Measurements from ENCODE around the gene FAM111A. TPM values are rescaled to one million over a fixed set of nuclear protein-coding genes. Genes with fewer than 3 reads are reported as not detected.

Gene FAM111A
- total RNA-seq, 1 donor from 2014 or later, result 10.8 TPM

- Mint-ChIP-seq H3K9me3 (ENCODE audit: low read depth) (no peaks in the 10 kb centered on the region), H3K36me3 (ENCODE audit: low read depth) (peaks cover 2% of the 10 kb centered on the region), H3K4me1 (ENCODE audit: low read depth) (peaks cover 15% of the 10 kb centered on the region), H3K27ac (ENCODE audit: unreplicated experiment) (no peak overlapping the region), H3K27me3 (ENCODE audit: low read depth) (peaks cover 14% of the 10 kb centered on the region), H3K4me3 (ENCODE audit: unreplicated experiment) (no peak overlapping the region)
- DNase-seq (ENCODE audit: low spot score), result no peak
- TF ChIP-seq, protein P1, sequence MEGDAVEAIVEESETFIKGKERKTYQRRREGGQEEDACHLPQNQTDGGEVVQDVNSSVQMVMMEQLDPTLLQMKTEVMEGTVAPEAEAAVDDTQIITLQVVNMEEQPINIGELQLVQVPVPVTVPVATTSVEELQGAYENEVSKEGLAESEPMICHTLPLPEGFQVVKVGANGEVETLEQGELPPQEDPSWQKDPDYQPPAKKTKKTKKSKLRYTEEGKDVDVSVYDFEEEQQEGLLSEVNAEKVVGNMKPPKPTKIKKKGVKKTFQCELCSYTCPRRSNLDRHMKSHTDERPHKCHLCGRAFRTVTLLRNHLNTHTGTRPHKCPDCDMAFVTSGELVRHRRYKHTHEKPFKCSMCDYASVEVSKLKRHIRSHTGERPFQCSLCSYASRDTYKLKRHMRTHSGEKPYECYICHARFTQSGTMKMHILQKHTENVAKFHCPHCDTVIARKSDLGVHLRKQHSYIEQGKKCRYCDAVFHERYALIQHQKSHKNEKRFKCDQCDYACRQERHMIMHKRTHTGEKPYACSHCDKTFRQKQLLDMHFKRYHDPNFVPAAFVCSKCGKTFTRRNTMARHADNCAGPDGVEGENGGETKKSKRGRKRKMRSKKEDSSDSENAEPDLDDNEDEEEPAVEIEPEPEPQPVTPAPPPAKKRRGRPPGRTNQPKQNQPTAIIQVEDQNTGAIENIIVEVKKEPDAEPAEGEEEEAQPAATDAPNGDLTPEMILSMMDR (IDR thresholded peaks at IDR 0.05), result no peak
Measured at GRCh38 chr11:59178402-59178801, 35.7 kb downstream of the FAM111A start.

- Mint-ChIP-seq H3K36me3 (ENCODE audit: low read depth) (peaks cover 2% of the 10 kb centered on the region), H3K4me1 (ENCODE audit: low read depth) (peaks cover 9% of the 10 kb centered on the region), H3K4me3 (ENCODE audit: unreplicated experiment) (no peak overlapping the region), H3K27me3 (ENCODE audit: low read depth) (peaks cover 14% of the 10 kb centered on the region), H3K9me3 (ENCODE audit: low read depth) (no peaks in the 10 kb centered on the region), H3K27ac (ENCODE audit: unreplicated experiment) (no peak overlapping the region)
- no peak for DNase-seq (ENCODE audit: low spot score)
- TF ChIP-seq, protein P1 (IDR thresholded peaks at IDR 0.05), result no peak
Measured at GRCh38 chr11:59179121-59179520, 36.5 kb downstream of the FAM111A start.

GRCh38 chr11:59180168-59180776 lies 37.6 kb downstream of the FAM111A start:
- TF ChIP-seq, protein P1 (IDR thresholded peaks at IDR 0.05), result no peak
- no peak for DNase-seq (ENCODE audit: low spot score)
- peaks cover 3% of the 10 kb centered on the region for H3K36me3 Mint-ChIP-seq (ENCODE audit: low read depth)
- H3K27ac Mint-ChIP-seq (ENCODE audit: unreplicated experiment), result no peak overlapping the region
- H3K4me3 Mint-ChIP-seq (ENCODE audit: unreplicated experiment), result no peak overlapping the region
- H3K4me1 Mint-ChIP-seq (ENCODE audit: low read depth), result peaks cover 1% of the 10 kb centered on the region
- H3K9me3 Mint-ChIP-seq (ENCODE audit: low read depth), result no peaks in the 10 kb centered on the region
- peaks cover 10% of the 10 kb centered on the region for H3K27me3 Mint-ChIP-seq (ENCODE audit: low read depth)

DNA sequence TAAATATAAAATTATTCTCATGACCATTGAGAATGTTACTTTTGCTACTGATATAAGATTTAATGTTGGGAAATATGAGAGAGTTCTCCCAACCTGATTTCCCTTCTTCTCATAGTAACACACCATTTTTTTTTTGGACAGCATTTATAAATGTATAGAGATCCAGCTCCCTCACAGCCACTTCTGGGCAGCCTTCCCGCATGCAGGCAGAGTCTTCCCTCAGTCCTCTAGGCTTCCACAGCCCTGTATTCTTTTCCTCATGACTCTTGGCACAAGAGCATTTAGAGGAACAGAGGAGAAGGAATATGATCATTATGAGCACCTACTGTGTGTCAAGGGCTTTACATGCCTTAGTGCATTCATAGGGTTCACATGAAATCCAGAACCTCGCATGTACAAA lies 38.3 kb downstream of the FAM111A start:
- TF ChIP-seq, protein P1 (IDR thresholded peaks at IDR 0.05), result no peak
- Mint-ChIP-seq H3K4me1 (ENCODE audit: low read depth) (peaks cover 4% of the 10 kb centered on the region), H3K27ac (ENCODE audit: unreplicated experiment) (no peak overlapping the region), H3K9me3 (ENCODE audit: low read depth) (no peaks in the 10 kb centered on the region), H3K27me3 (ENCODE audit: low read depth) (peaks cover 10% of the 10 kb centered on the region), H3K36me3 (ENCODE audit: low read depth) (peaks cover 3% of the 10 kb centered on the region), H3K4me3 (ENCODE audit: unreplicated experiment) (no peak overlapping the region)
- DNase-seq (ENCODE audit: low spot score), result no peak

- H3K9me3 Mint-ChIP-seq (ENCODE audit: low read depth), result no peaks in the 10 kb centered on the region
- DNase-seq (ENCODE audit: low spot score), result no peak
Measured at GRCh38 chr11:59181746-59182456, 39.2 kb downstream of the FAM111A start.

More at GRCh38 chr11:59181746-59182456, 39.2 kb downstream of the FAM111A start:
- H3K4me3 Mint-ChIP-seq (ENCODE audit: unreplicated experiment), result no peak overlapping the region
- H3K36me3 Mint-ChIP-seq (ENCODE audit: low read depth), result peaks cover 3% of the 10 kb centered on the region
- TF ChIP-seq, protein P1 (IDR thresholded peaks at IDR 0.05), result no peak
- H3K4me1 Mint-ChIP-seq (ENCODE audit: low read depth), result peaks cover 4% of the 10 kb centered on the region
- peaks cover 10% of the 10 kb centered on the region for H3K27me3 Mint-ChIP-seq (ENCODE audit: low read depth)
- no peak overlapping the region for H3K27ac Mint-ChIP-seq (ENCODE audit: unreplicated experiment)
